LNCaP clone FGC (cell line): Measurements from ENCODE around the gene PALLD.

Experiments used
- DNase-seq: peaks from one replicate; pipeline ENCODE4 v3.0.0-alpha.2; 2011; ENCODE audit warnings: low read depth
- H3K4me3 ChIP-seq: 2 replicates; pipeline ENCODE4 v1.5.1; 2011; ENCODE audit warnings: mild to moderate bottlenecking, low read depth, low read length, control low read depth
- CTCF ChIP-seq: IDR thresholded peaks from 2 replicates; pipeline ENCODE4 v1.5.1; 2012; ENCODE audit warnings: mild to moderate bottlenecking; ENCODE audit not compliant: control insufficient read depth, insufficient read depth; ENCODE audit errors: extremely low read depth

The PALLD gene

GRCh38 chr4:168485156-168485910 lies 11.5 kb upstream of the PALLD start:
- H3K4me3 ChIP-seq = no peak overlapping the region
- DNase-seq = no peak

DNA sequence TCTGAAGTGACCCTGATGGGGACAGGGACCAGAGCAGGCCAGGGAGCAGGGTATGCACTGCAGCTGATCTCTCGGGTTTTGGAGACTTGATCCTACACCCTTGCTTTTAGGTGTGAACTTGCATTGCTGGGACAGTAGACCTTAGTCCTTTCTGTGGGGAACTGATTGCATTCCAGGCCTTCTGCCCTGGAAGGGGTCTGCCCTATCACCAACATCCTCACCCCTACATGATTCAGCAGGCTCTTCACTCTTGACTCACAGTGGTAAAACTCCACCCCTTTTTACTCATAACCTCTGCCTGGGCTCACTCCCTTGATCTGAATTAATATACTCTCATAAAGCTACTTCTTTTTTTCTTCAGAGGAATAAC lies 10.0 kb upstream of the PALLD start:
- H3K4me3 ChIP-seq = no peak overlapping the region
- DNase-seq = no peak

More at GRCh38 chr4:168485156-168485910, 11.5 kb upstream of the PALLD start:
- TF ChIP-seq CTCF = no peak

GRCh38 chr4:168487282-168488035 lies 9.4 kb upstream of the PALLD start:
- no peak for TF ChIP-seq CTCF
- H3K4me3 ChIP-seq = no peak overlapping the region
- DNase-seq = no peak

More for the DNA sequence above, 10.0 kb upstream of the PALLD start:
- no peak for TF ChIP-seq CTCF

DNA sequence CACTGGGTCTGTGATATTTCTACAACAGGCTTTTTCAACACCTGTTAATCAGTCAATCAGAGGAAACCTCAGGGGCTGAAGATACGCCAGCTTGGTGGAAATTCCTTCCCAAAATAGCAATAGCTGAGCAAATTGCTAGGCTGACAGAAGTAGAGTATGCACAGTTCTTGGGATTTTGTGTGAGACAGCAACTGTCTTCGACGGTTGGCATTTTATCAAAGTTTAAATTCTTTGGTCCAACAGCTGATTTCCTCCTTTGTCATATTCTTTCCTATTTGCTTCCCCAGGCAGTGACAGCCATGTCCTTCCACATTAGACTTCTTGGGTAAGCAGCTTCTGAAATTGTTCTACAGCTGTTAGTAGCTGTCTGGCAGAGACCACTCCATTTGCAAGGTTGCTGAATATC lies 8.0 kb upstream of the PALLD start:
- TF ChIP-seq CTCF = no peak
- no peak overlapping the region for H3K4me3 ChIP-seq
- DNase-seq = no peak

GRCh38 chr4:168489616-168490015 lies 7.2 kb upstream of the PALLD start:
- no peak overlapping the region for H3K4me3 ChIP-seq
- DNase-seq = no peak
- no peak for TF ChIP-seq CTCF

DNA sequence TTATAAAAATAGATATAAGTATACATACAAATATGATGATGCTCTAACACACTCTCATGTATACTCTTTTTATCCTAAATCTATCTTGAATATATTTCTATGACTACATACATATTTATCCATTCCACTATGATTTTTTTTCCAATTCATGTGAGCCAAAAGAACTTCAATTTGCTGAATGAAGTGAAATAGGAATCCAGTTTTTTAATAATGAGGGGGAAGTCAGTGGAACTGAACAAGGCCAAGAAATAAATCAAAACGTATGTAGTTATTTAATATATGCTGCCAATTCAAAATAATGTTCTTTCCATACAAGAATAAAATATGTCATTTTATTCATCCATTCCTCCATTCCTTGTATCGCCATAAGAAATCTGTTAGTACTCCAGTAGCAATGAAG lies 6.1 kb upstream of the PALLD start:
- no peak overlapping the region for H3K4me3 ChIP-seq
- no peak for TF ChIP-seq CTCF
- no peak for DNase-seq
